A673 (cell line): Measurements from ENCODE around the gene MKI67. TPM values are rescaled to one million over a fixed set of nuclear protein-coding genes. Genes with fewer than 3 reads are reported as not detected.
A peak's percentile ranks its signal among the peaks of the same experiment; 100 is the strongest.

Experiments used
- BruUV-seq: library from RNA; stranded (reverse); fragments of 400-500 nt; replicated peaks from 2 replicates; lab custom pipeline; 2021; lab: Mats Ljungman, UMichigan
- CTCF ChIA-PET: fragments of 300-600 bp; sonication (Branson Sonifier 250); formaldehyde crosslinking; loops from one replicate; lab custom pipeline; 2022; ENCODE audit warnings: antibody characterized with exemption; lab: Charles Lee
- POLR2A ChIA-PET: fragments of 300-600 bp; sonication (Branson Sonifier 250); formaldehyde crosslinking; loops from one replicate; lab custom pipeline; 2022; ENCODE audit warnings: antibody characterized with exemption; ENCODE audit not compliant: low non-redundant PET; lab: Charles Lee
- DNase-seq: peaks from one replicate; pipeline ENCODE4 v3.0.0-alpha.2; 2015; ENCODE audit warnings: low spot score
- H3K27ac ChIP-seq: fragments of 200-600 bp; sonication (generic); 2 replicates; pipeline ENCODE4 v1.5.1; 2016; ENCODE audit warnings: mixed run types, low read depth, mild to moderate bottlenecking, mixed read lengths, antibody characterized with exemption, low read length; ENCODE audit not compliant: poor library complexity, severe bottlenecking
- H3K27me3 ChIP-seq: fragments of 200-600 bp; sonication (generic); replicated peaks from 2 replicates; pipeline ENCODE4 v1.6.1; 2017; ENCODE audit warnings: mixed run types, low read depth, mild to moderate bottlenecking, mixed read lengths, antibody characterized with exemption, low read length; ENCODE audit not compliant: insufficient read depth, poor library complexity
- H3K36me3 ChIP-seq: fragments of 200-600 bp; sonication (generic); 2 replicates; pipeline ENCODE4 v1.6.1; 2016; ENCODE audit warnings: mixed run types, mild to moderate bottlenecking, mixed read lengths, antibody characterized with exemption, low read length; ENCODE audit not compliant: insufficient read depth, poor library complexity, severe bottlenecking
- H3K4me1 ChIP-seq: fragments of 200-600 bp; sonication (generic); 2 replicates; pipeline ENCODE4 v1.6.1; 2017; ENCODE audit warnings: mixed run types, mild to moderate bottlenecking, mixed read lengths, antibody characterized with exemption, low read length; ENCODE audit not compliant: insufficient read depth, poor library complexity, severe bottlenecking
- H3K4me3 ChIP-seq: fragments of 200-600 bp; sonication (generic); 2 replicates; pipeline ENCODE4 v1.5.1; 2016; ENCODE audit warnings: low read depth, mixed run types, mild to moderate bottlenecking, mixed read lengths, low read length; ENCODE audit not compliant: poor library complexity, severe bottlenecking
- H3K9me3 ChIP-seq: fragments of 200-600 bp; sonication (generic); 2 replicates; pipeline ENCODE4 v1.6.1; 2016; ENCODE audit warnings: mixed run types, low read depth, mild to moderate bottlenecking, mixed read lengths, antibody characterized with exemption, low read length; ENCODE audit not compliant: poor library complexity, severe bottlenecking
- CTCF ChIP-seq: fragments of 300-800, 200-600 bp; sonication (generic); conservative IDR thresholded peaks from 2 replicates; pipeline ENCODE4 v1.5.1; 2017; ENCODE audit warnings: low read depth, mild to moderate bottlenecking, antibody characterized with exemption, low read length, moderate library complexity, mixed read lengths
- EZH2 ChIP-seq: fragments of 200-600 bp; sonication (generic); IDR thresholded peaks from 2 replicates; pipeline ENCODE4 v1.6.1; 2017; ENCODE audit warnings: borderline replicate concordance, low read depth, mild to moderate bottlenecking, mixed read lengths, antibody characterized with exemption, low read length; ENCODE audit not compliant: poor library complexity, severe bottlenecking
- intact Hi-C: fragments of 100-400 bp; cut with micrococcal nuclease; formaldehyde crosslinking; loops from one replicate; pipeline ENCODE4 v1.10.0; 2022; ENCODE audit not compliant: unreplicated experiment
- total RNA-seq: library from RNA; stranded (reverse); gene quantifications from 2 replicates; pipeline ENCODE4 v1.2.3, GENCODE V29; 2021

MKI67 gene
- total RNA-seq, 1 experiment from 2014 or later = 249 TPM

GRCh38 chr10:128149267-128150014 lies 23.2 kb upstream of the MKI67 start:
- Histone ChIP-seq H3K4me1 (peaks cover 10% of the 10 kb centered on the region), H3K36me3 (no peaks in the 10 kb centered on the region), H3K27ac (no peak overlapping the region), H3K27me3 (no peaks in the 10 kb centered on the region), H3K9me3 (no peaks in the 10 kb centered on the region), H3K4me3 (peak overlapping the region; percentile 34)
- CTCF ChIA-PET = interaction anchor here (0.7 to 1.0 kb wide), 2 partner anchors 71 to 1495 kb away, joined by 4 to 5 read pairs; no protein-coding TSS in a partner anchor
- DNase-seq = no peak
- POLR2A ChIA-PET = no interaction called here
- TF ChIP-seq CTCF (no peak), EZH2 (no peak)
- intact Hi-C loops = loop anchor here (2.0 kb wide), 1 partner anchor 71 kb away; no protein-coding TSS in a partner anchor
- no TSS peak for BruUV-seq

GRCh38 chr10:128147669-128148068 lies 21.4 kb upstream of the MKI67 start:
- no peak for TF ChIP-seq EZH2
- TF ChIP-seq CTCF = no peak
- intact Hi-C loops = no loop called here
- BruUV-seq = no TSS peak
- H3K4me1 ChIP-seq = peaks cover 10% of the 10 kb centered on the region
- DNase-seq = peak; percentile 35
- no peaks in the 10 kb centered on the region for H3K36me3 ChIP-seq
- CTCF ChIA-PET = no interaction called here
- H3K27me3 ChIP-seq = no peaks in the 10 kb centered on the region
- POLR2A ChIA-PET = no interaction called here
- H3K9me3 ChIP-seq = no peaks in the 10 kb centered on the region
- H3K27ac ChIP-seq = no peak overlapping the region
- no peak overlapping the region for H3K4me3 ChIP-seq

- no peak for TF ChIP-seq EZH2
- TF ChIP-seq CTCF = no peak
- no peak overlapping the region for H3K4me3 ChIP-seq
- H3K9me3 ChIP-seq = no peaks in the 10 kb centered on the region
- no peak for DNase-seq
- peaks cover 10% of the 10 kb centered on the region for H3K4me1 ChIP-seq
- H3K27ac ChIP-seq = no peak overlapping the region
- H3K36me3 ChIP-seq = no peaks in the 10 kb centered on the region
- H3K27me3 ChIP-seq = no peaks in the 10 kb centered on the region
- no TSS peak for BruUV-seq
- intact Hi-C loops = no loop called here
- CTCF ChIA-PET = no interaction called here
- POLR2A ChIA-PET = no interaction called here
These were observed 20.8 kb upstream of the MKI67 start for GRCh38 chr10:128147064-128147463.
